Measurements from ENCODE around the gene SYCP2L. TPM values are rescaled to one million over a fixed set of nuclear protein-coding genes. Genes with fewer than 3 reads are reported as not detected.

Gene SYCP2L
- polyA plus RNA-seq, 1 donor (not counting 4 experiments of a cell fraction or from before 2014, with no cell fraction given), result 1.3 TPM

- Histone ChIP-seq H2AFZ (ENCODE audit: control insufficient read depth, low read length) (no peak overlapping the region), H4K20me1 (ENCODE audit: control insufficient read depth, extremely low read depth, insufficient read depth, low read length) (no peaks in the 10 kb centered on the region), H3K27ac (ENCODE audit: control insufficient read depth, insufficient read depth, low read length) (no peak overlapping the region), H3K36me3 (ENCODE audit: control insufficient read depth in 2 of 2, extremely low read depth in 1 of 2, insufficient read depth in 2 of 2, low read length in 2 of 2) (no peaks in the 10 kb centered on the region), H3K9me3 (ENCODE audit: control insufficient read depth, low read depth, low read length) (no peaks in the 10 kb centered on the region), H3K27me3 (ENCODE audit: control insufficient read depth, extremely low read depth, insufficient read depth, low read length) (no peaks in the 10 kb centered on the region), H3K4me3 (ENCODE audit: control insufficient read depth in 2 of 3, extremely low read depth in 1 of 3, insufficient read depth in 2 of 3, low read depth in 1 of 3, low read length in 3 of 3) (no peak overlapping the region), H3K4me1 (ENCODE audit: control insufficient read depth, extremely low read depth, insufficient read depth, low read length) (no peaks in the 10 kb centered on the region), H3K79me2 (ENCODE audit: control insufficient read depth, insufficient read depth, low read length) (no peaks in the 10 kb centered on the region), H3K4me2 (ENCODE audit: control insufficient read depth, extremely low read depth, insufficient read depth, low read depth, low read length) (no peak overlapping the region), H3K9ac (ENCODE audit: control insufficient read depth, extremely low read depth, insufficient read depth, low read length) (no peak overlapping the region), H3K9me1 (ENCODE audit: control insufficient read depth, extremely low read depth, insufficient read depth, low read length) (no peaks in the 10 kb centered on the region)
- dilution Hi-C loops (cut with MboI; ENCODE audit: extremely low pct_ligation_motif_present, low sequenced_read_pairs), result no loop called here
- no peak for TF ChIP-seq EZH2 (IDR thresholded peaks at IDR 0.05; ENCODE audit: low read length)
- TF ChIP-seq, protein P1, sequence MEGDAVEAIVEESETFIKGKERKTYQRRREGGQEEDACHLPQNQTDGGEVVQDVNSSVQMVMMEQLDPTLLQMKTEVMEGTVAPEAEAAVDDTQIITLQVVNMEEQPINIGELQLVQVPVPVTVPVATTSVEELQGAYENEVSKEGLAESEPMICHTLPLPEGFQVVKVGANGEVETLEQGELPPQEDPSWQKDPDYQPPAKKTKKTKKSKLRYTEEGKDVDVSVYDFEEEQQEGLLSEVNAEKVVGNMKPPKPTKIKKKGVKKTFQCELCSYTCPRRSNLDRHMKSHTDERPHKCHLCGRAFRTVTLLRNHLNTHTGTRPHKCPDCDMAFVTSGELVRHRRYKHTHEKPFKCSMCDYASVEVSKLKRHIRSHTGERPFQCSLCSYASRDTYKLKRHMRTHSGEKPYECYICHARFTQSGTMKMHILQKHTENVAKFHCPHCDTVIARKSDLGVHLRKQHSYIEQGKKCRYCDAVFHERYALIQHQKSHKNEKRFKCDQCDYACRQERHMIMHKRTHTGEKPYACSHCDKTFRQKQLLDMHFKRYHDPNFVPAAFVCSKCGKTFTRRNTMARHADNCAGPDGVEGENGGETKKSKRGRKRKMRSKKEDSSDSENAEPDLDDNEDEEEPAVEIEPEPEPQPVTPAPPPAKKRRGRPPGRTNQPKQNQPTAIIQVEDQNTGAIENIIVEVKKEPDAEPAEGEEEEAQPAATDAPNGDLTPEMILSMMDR (optimal IDR thresholded peaks at IDR 0.05 in 1 of 3, IDR thresholded peaks at IDR 0.05 in 1 of 3, conservative IDR thresholded peaks at IDR 0.05 in 1 of 3; ENCODE audit: extremely low read depth in 1 of 3, insufficient read depth in 2 of 3, low read length in 3 of 3), result no peak
- DNase-seq (ENCODE audit: low read depth, low spot score), result no peak
- FAIRE-seq, result no peak
These were observed 61.1 kb downstream of the SYCP2L start for GRCh38 chr6:10947966-10948365.

DNA sequence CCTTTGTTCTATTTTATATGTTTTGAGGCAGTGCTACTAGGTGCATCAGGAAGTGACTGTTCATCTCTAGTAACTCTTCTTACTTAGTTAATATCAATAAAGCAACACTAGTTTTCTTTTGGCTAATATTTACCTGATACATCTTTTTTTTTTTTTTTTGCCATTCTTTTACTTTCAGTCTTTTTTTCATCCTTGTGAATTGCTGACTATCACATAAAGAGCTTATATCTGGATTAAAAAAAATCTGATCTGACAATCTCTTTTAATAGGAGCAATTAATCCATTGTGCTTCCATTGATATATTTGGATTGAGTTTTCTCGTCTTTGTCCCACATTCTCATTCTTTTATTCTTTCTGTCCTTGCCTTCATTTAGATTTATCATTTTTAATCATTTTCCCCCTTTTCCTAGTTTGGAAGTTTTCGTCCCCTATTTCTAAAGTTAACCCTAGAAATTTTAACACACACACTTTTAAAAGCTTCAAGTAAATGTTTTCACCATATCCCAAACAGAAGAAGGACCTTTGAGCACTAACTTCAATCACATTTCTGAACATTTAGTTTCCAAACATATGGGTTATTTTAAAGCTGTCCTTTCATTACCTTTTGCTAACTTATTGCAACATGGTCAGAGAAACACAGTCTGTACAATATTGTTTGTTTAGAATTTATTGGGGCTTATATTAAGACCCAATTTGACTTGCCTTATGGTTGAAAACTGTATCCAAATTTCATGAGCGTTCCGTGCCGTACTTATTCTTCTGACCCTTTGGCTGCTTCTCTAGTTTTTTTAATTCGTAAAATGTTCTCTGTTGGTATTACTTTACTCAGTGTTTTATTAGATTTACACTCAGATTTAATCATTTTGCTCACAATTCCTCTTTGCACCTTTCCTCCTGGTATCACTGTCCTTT is 63.0 kb downstream of the SYCP2L start:
- H4K20me1 ChIP-seq (ENCODE audit: control insufficient read depth, extremely low read depth, insufficient read depth, low read length), result no peaks in the 10 kb centered on the region
- H3K79me2 ChIP-seq (ENCODE audit: control insufficient read depth, insufficient read depth, low read length), result no peaks in the 10 kb centered on the region
- no peak overlapping the region for H2AFZ ChIP-seq (ENCODE audit: control insufficient read depth, low read length)
- H3K9me1 ChIP-seq (ENCODE audit: control insufficient read depth, extremely low read depth, insufficient read depth, low read length), result no peaks in the 10 kb centered on the region
- H3K9ac ChIP-seq (ENCODE audit: control insufficient read depth, extremely low read depth, insufficient read depth, low read length), result no peak overlapping the region
- no peak for DNase-seq (ENCODE audit: low read depth, low spot score)
- H3K4me3 ChIP-seq (ENCODE audit: control insufficient read depth in 2 of 3, extremely low read depth in 1 of 3, insufficient read depth in 2 of 3, low read depth in 1 of 3, low read length in 3 of 3), result no peak overlapping the region
- no peak overlapping the region for H3K4me2 ChIP-seq (ENCODE audit: control insufficient read depth, extremely low read depth, insufficient read depth, low read depth, low read length)
- no peak for TF ChIP-seq EZH2 (IDR thresholded peaks at IDR 0.05; ENCODE audit: low read length)
- TF ChIP-seq, protein P1 (optimal IDR thresholded peaks at IDR 0.05 in 1 of 3, IDR thresholded peaks at IDR 0.05 in 1 of 3, conservative IDR thresholded peaks at IDR 0.05 in 1 of 3; ENCODE audit: extremely low read depth in 1 of 3, insufficient read depth in 2 of 3, low read length in 3 of 3), result no peak
- H3K9me3 ChIP-seq (ENCODE audit: control insufficient read depth, low read depth, low read length), result no peaks in the 10 kb centered on the region
- H3K4me1 ChIP-seq (ENCODE audit: control insufficient read depth, extremely low read depth, insufficient read depth, low read length), result no peaks in the 10 kb centered on the region
- no peaks in the 10 kb centered on the region for H3K27me3 ChIP-seq (ENCODE audit: control insufficient read depth, extremely low read depth, insufficient read depth, low read length)
- FAIRE-seq, result no peak
- H3K36me3 ChIP-seq (ENCODE audit: control insufficient read depth in 2 of 2, extremely low read depth in 1 of 2, insufficient read depth in 2 of 2, low read length in 2 of 2), result no peaks in the 10 kb centered on the region
- no peak overlapping the region for H3K27ac ChIP-seq (ENCODE audit: control insufficient read depth, insufficient read depth, low read length)
- dilution Hi-C loops (cut with MboI; ENCODE audit: extremely low pct_ligation_motif_present, low sequenced_read_pairs), result loop anchor here (25.0 kb wide), 1 partner anchor 112 kb away; no protein-coding TSS in a partner anchor

All from keratinocyte (primary cell).